ENCODE measurements around the gene BMI1. TPM values are rescaled to one million over a fixed set of nuclear protein-coding genes. Genes with fewer than 3 reads are reported as not detected.
"Not testable (repeated sequence)": the region's sequence is repeated elsewhere in the genome, so short reads cannot be mapped to it uniquely, and the experiment has no call there.

Gene BMI1
- total RNA-seq, 1 experiment from 2014 or later: 31.4 TPM

- no peaks in the 10 kb centered on the region for H3K9me3 ChIP-seq
- peaks cover 68% of the 10 kb centered on the region for H3K27me3 ChIP-seq
- no peak overlapping the region for H3K4me3 ChIP-seq
- no peaks in the 10 kb centered on the region for H3K36me3 ChIP-seq
- no peak for DNase-seq
Measured at GRCh38 chr10:22344781-22345300, 23.9 kb downstream of the BMI1 start.

- no peak within 1 kb of the TSS for H3K4me3 ChIP-seq
- no peaks in the 10 kb centered on the region for H3K36me3 ChIP-seq
- DNase-seq: peak; percentile 34
- H3K9me3 ChIP-seq: no peaks in the 10 kb centered on the region
- H3K27me3 ChIP-seq: peaks cover 68% of the 10 kb centered on the region
Measured at GRCh38 chr10:22345301-22346095, 24.6 kb downstream of the BMI1 start, which contains the start of gene SPAG6. Gene SPAG6 (plus strand): TSS chr10:22345496. CDS start chr10:22345612, 116 bp downstream.

DNA sequence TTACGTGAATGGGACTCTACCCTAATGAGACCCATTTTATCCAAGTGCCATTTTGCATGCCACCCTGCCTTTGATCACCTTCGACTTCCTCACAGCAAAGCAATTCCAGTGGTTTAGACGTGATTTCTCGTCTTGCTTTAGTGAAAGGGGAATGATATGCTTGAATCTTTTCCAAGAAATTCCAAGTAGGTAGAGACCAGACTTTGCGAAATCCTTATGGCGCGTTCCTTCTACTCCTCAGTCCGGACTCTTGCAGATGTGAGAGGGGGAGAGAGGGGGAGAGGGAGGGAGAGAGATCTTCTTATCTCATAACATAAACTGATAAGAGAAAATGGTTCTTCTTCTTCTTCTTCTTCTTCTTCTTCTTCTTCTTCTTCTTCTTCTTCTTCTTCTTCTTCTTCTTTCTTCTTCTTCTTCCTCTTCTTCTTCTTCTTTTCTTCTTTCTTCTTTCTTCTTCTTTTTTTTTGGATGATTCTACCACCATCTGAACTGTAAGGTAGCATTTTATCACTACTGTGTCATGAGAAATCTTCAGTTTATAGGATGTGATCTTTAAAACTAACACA lies 25.3 kb downstream of the BMI1 start:
- H3K9me3 ChIP-seq: no peaks in the 10 kb centered on the region
- no peak for DNase-seq
- no peaks in the 10 kb centered on the region for H3K36me3 ChIP-seq
- peaks cover 66% of the 10 kb centered on the region for H3K27me3 ChIP-seq
- no peak overlapping the region for H3K4me3 ChIP-seq

DNA sequence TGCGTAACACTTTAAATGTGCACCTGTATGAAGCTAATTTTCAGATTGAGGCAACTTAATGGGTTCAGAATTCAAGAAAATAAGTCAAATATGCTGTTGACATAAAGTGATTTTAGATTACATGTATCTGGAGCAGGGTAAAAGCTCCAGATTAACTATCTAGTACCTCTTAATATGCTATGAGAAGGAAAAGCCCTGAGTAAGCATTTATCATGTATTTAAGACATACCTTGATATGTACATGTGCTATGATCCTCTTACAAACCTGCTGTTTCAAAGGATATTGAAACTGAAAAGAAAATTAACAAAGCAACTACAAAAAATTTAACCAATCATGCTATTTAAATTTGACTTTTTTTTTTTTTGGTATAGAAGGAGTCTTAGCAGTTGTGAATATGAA lies 28.9 kb downstream of the BMI1 start:
- Histone ChIP-seq H3K4me3 (no peak overlapping the region), H3K36me3 (no peaks in the 10 kb centered on the region), H3K27me3 (peaks cover 30% of the 10 kb centered on the region), H3K9me3 (no peaks in the 10 kb centered on the region)
- no peak for DNase-seq

DNA sequence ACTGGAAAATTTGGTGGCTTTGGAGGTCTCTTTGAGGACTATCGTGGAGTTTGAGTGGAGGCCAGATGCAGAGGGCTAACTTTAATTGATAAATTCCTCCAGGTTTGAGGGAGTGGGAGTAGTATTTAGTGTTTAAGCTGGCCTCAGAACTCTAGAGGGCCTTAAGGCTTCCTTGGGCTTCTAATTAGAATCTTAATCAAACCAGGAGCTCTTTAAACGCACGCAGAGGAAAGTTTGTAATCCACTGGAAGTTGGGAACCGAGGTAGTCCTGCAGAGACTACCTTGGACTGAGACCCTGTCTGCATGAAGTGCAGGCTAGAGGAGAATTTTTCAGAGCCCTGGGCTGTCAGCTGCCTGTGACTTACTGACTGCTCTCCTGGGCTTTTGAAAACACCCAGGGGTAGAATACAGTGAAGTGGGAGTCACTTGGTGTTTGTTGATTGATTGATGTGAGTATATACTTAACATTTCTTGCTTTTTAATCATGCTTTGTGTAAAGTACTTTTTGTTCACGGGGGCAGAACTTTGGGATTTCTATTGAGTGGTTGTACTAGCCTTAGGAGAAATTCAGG lies 30.3 kb downstream of the BMI1 start:
- DNase-seq: no peak
- no peak overlapping the region for H3K4me3 ChIP-seq

GRCh38 chr10:22356324-22356873 lies 35.5 kb downstream of the BMI1 start:
- no peak for DNase-seq
- Histone ChIP-seq H3K4me3 (no peak overlapping the region), H3K27me3 (no peaks in the 10 kb centered on the region), H3K36me3 (no peaks in the 10 kb centered on the region), H3K9me3 (no peaks in the 10 kb centered on the region)

More for the DNA sequence above, 30.3 kb downstream of the BMI1 start:
- Histone ChIP-seq H3K9me3 (no peaks in the 10 kb centered on the region), H3K27me3 (peaks cover 15% of the 10 kb centered on the region), H3K36me3 (no peaks in the 10 kb centered on the region)

GRCh38 chr10:22357770-22358169 lies 36.9 kb downstream of the BMI1 start:
- DNase-seq, H3K4me3 ChIP-seq, H3K9me3 ChIP-seq, H3K27me3 ChIP-seq, H3K36me3 ChIP-seq: not testable (repeated sequence)

GRCh38 chr10:22363305-22363704 lies 42.4 kb downstream of the BMI1 start:
- Histone ChIP-seq H3K36me3 (no peaks in the 10 kb centered on the region), H3K9me3 (no peaks in the 10 kb centered on the region), H3K27me3 (no peaks in the 10 kb centered on the region), H3K4me3 (no peak overlapping the region)
- DNase-seq: no peak

- no peak for DNase-seq
- Histone ChIP-seq H3K27me3 (no peaks in the 10 kb centered on the region), H3K9me3 (no peaks in the 10 kb centered on the region), H3K4me3 (no peak overlapping the region), H3K36me3 (no peaks in the 10 kb centered on the region)
Measured at GRCh38 chr10:22364407-22365140, 43.7 kb downstream of the BMI1 start.

DNA sequence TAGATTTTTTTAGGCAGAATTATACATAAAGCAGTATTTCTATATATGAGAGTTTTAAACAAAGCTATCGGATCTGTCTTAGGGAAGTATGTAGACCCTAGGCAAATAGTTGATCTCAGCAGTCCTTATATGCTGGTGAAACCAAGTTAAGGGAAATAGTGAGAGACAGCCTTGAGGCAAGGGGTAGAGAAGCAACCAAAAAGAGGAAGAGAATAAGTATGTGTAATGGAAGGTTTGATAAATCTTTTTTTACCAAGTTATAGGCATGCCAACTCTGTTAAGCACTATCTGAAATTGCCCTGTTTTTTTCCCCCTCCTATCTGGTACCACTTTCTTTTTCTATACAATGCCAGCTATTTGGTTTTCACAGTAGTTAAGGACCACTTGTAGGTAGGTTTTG lies 44.3 kb downstream of the BMI1 start:
- no peaks in the 10 kb centered on the region for H3K9me3 ChIP-seq

DNA sequence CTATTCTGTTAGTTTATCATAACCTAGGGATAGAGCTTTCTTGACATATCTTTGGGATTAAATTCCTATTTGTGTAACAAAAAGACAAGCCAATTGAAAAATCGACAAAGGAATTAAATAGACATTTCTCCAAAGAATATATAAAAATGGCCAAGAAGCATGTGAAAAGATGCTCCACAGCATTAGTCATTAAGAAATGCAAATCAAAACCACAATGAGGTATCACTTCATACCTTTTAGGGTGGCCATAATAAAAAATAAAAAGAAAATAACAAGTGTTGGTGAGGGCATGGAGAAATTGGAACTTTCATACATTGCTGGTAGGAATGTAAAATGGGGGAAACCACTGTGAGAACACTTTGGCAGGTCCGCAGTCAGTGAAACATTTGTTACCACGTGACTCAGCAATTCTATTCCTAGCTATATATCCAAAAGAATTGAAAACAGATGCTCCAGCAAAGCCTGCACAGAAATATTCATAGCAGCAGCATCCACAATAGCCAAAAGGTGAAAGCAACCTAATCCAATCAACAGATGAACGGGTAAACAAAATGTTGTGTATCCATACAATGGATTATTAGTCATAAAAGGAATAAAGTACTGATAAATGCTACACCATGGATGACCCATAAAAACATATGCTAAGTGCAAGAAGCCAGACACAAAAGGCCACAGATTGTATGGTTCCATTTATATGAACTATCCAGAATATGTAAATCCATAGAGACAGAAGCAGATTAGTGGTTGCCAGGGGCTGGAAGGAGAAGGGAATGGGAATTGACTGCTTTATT lies 44.9 kb downstream of the BMI1 start:
- Histone ChIP-seq H3K27me3 (no peaks in the 10 kb centered on the region), H3K36me3 (no peaks in the 10 kb centered on the region), H3K4me3 (no peak overlapping the region), H3K9me3 (no peaks in the 10 kb centered on the region)
- no peak for DNase-seq

More for the DNA sequence above, 44.3 kb downstream of the BMI1 start:
- Histone ChIP-seq H3K36me3 (no peaks in the 10 kb centered on the region), H3K4me3 (no peak overlapping the region), H3K27me3 (no peaks in the 10 kb centered on the region)
- DNase-seq: no peak

DNA sequence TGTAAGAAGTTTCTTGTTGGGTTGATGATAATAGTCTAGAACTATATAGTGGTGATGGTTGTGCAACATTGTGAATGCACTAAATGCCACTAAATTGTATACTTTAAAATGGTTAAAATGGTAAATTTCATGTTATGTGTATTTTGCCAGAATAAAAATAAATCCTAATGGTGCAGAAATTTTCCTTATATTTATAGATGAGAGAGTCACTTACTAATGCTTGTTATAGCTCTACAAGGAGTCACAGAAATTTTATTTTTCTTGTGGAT lies 45.5 kb downstream of the BMI1 start:
- Histone ChIP-seq H3K9me3 (no peaks in the 10 kb centered on the region), H3K27me3 (no peaks in the 10 kb centered on the region), H3K4me3 (no peak overlapping the region), H3K36me3 (no peaks in the 10 kb centered on the region)
- DNase-seq: no peak

DNA sequence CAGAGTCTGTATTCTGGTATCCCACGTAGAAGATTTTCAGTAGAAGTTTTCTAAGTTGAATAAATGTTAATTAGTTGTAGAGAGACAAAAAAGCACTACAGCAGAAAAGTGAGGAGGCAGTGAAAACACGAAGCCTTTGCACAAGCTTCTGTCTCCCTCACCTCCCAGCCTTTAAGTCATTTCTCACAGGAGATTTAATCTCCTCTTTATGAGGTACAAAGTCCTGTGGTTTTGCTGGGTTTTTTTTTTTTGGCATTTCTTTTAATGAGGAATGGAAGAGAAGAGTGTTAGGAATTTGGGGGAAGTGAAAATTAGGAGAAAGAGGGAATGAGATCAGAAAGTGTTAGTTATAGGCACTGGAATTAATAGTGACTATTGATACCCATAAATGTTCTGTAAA lies 45.9 kb downstream of the BMI1 start:
- Histone ChIP-seq H3K4me3 (no peak overlapping the region), H3K27me3 (no peaks in the 10 kb centered on the region), H3K9me3 (no peaks in the 10 kb centered on the region), H3K36me3 (no peaks in the 10 kb centered on the region)
- DNase-seq: no peak

DNA sequence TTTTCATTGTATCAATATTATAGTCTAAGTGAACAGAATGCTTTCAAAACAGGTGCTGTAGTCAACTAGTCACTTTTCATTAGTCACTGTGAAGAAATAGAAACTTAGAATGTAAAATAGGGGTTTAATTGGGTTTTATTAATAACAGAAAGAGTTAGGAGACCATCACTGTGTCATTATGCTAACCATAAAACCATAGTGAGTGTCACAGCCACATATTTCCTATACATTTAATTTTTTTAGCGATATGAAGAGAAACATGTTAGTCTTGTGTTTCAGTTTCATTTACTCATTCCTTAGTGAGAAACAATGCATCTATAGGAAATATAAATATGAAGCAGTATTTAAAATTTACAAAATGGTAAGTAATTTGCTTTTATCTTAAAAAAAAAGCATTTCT lies 46.6 kb downstream of the BMI1 start:
- H3K9me3 ChIP-seq: no peaks in the 10 kb centered on the region
- no peaks in the 10 kb centered on the region for H3K27me3 ChIP-seq
- H3K36me3 ChIP-seq: no peaks in the 10 kb centered on the region
- no peak overlapping the region for H3K4me3 ChIP-seq
- no peak for DNase-seq

DNA sequence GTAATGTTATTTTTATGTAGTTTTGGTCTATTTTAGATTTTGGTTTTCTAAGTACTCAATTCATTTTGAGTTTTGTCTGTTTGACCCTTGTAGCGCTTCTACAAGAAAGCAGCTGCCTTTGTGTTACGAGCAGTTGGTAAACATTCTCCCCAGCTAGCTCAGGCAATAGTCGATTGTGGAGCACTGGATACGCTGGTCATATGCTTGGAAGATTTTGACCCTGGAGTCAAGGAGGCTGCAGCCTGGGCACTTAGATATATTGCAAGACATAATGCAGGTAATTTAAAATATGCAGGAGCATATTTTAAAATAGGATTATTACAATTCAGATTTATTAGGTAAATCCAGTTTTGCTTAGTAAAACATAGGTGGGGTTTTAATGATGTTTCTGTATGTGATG lies 47.5 kb downstream of the BMI1 start:
- H3K27me3 ChIP-seq: no peaks in the 10 kb centered on the region
- DNase-seq: no peak
- no peak overlapping the region for H3K4me3 ChIP-seq
- H3K36me3 ChIP-seq: no peaks in the 10 kb centered on the region
- H3K9me3 ChIP-seq: no peaks in the 10 kb centered on the region

DNA sequence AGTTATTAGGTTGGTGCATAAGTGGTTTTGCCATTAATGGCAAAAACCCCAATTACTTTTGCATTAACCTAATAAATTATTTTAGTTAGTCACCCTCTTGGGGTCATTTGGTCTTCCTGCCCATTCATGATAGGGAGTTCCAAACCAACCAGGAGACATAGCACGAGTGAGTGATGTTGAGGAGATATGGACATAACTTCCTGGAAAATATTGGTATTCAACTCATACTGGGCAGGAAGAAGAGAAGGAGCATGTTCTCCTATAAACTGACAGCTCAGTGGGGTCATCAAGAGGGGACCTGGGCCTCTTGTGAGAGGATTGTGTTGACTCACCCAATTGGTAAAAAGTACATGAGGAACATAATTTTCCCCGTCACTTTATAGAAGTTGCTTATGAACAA lies 48.1 kb downstream of the BMI1 start:
- Histone ChIP-seq H3K9me3 (no peaks in the 10 kb centered on the region), H3K27me3 (no peaks in the 10 kb centered on the region), H3K36me3 (no peaks in the 10 kb centered on the region), H3K4me3 (no peak overlapping the region)
- no peak for DNase-seq
